Spleen (tissue), 11 donors: ENCODE data around the gene GSPT1. TPM values are rescaled to one million over a fixed set of nuclear protein-coding genes. Genes with fewer than 3 reads are reported as not detected.

Experiments used
- DNase-seq: peaks from one replicate; pipeline ENCODE4 v3.0.0-alpha.2; 2020
- H3K27ac ChIP-seq, 8 donors: fragments of 200-600 bp; sonication (generic) in 7 of 8; 1 replicate in 4 of 8; 2 replicates in 4 of 8; pipeline versions ENCODE4 v1.5.0 to v1.8.0; 2016 to 2021; ENCODE audit warnings: inconsistent platforms in 4 of 8, mild to moderate bottlenecking in 4 of 8, moderate library complexity in 1 of 8
- H3K27me3 ChIP-seq, 7 donors: fragments of 200-600 bp; sonication (generic) in 6 of 7; replicated peaks in 1 of 7; 1 replicate in 4 of 7; 2 replicates in 3 of 7; pipeline versions ENCODE4 v1.5.0 to v1.8.0; 2016 to 2021; ENCODE audit warnings: inconsistent platforms in 3 of 7, mild to moderate bottlenecking in 1 of 7
- H3K36me3 ChIP-seq, 6 donors: fragments of 200-600 bp; sonication (generic) in 5 of 6; 1 replicate in 4 of 6; 2 replicates in 2 of 6; pipeline versions ENCODE4 v1.5.0 to v1.8.0; 2016 to 2021; ENCODE audit warnings: inconsistent platforms in 2 of 6
- H3K4me1 ChIP-seq, 6 donors: fragments of 200-600 bp; sonication (generic) in 5 of 6; 1 replicate in 3 of 6; 2 replicates in 3 of 6; pipeline versions ENCODE4 v1.5.0 to v1.8.0; 2016 to 2021; ENCODE audit warnings: inconsistent platforms in 3 of 6
- H3K4me3 ChIP-seq, 8 donors: fragments of 200-600 bp; sonication (generic) in 7 of 8; 1 replicate in 4 of 8; 2 replicates in 4 of 8; pipeline versions ENCODE4 v1.5.0 to v1.8.0; 2016 to 2021; ENCODE audit warnings: inconsistent platforms in 4 of 8, mild to moderate bottlenecking in 4 of 8, moderate library complexity in 2 of 8
- H3K9me3 ChIP-seq, 8 donors: fragments of 200-600 bp; sonication (generic) in 7 of 8; 1 replicate in 4 of 8; 2 replicates in 4 of 8; pipeline versions ENCODE4 v1.5.0 to v1.8.0; 2016 to 2021; ENCODE audit warnings: inconsistent platforms in 4 of 8
- POLR2A ChIP-seq, 3 donors: fragments of 450-650 bp; IDR thresholded peaks; one replicate each; pipeline ENCODE4 v1.5.1; 2017; ENCODE audit warnings: antibody characterized with exemption in 3 of 3, mild to moderate bottlenecking in 1 of 3
- POLR2AphosphoS5 ChIP-seq, 3 donors: sonication (generic); formaldehyde crosslinking; IDR thresholded peaks; one replicate each; pipeline ENCODE4 v1.5.1; 2017; ENCODE audit warnings: antibody characterized with exemption in 3 of 3
- WGBS, 5 donors: extraction: QIAGEN DNeasy Blood & Tissue Kit in 3 of 5; methylation state at CpG; one replicate each; pipeline versions ENCODE4 v1.1.5 to v1.1.7; 2013 to 2018; 5-methylcytosine and 5-hydroxymethylcytosine counted together
- intact Hi-C: fragments of 100-400 bp; cut with DNase I; formaldehyde crosslinking; loops from one replicate; pipeline ENCODE4 v1.15.0; 2023; ENCODE audit warnings: low total_unique reads
- polyA plus RNA-seq, 3 donors: library from polyadenylated mRNA; stranded (reverse); fragments of 200-250 nt; gene quantifications; one replicate each; pipeline ENCODE4 v1.2.1, GENCODE V29; 2013
- total RNA-seq, 7 donors: library from RNA; depleted of rRNA in 3 of 7; stranded (reverse); fragments of >200 nt in 3 of 7; fragmentation: NEBNext Ultra II Directional in 4 of 7; extraction: Animal tissue kit (Norgen Biotek cat#: 25700) in 4 of 7; gene quantifications; one replicate each; pipeline versions ENCODE4 v1.1.0 to v1.2.1, GENCODE V29; 2016 to 2021
- TF ChIP-seq, protein P1 (sequence below), 11 experiments: fragments of 200-600 bp in 7 of 11; fragments of 450-650 bp in 4 of 11; sonication (generic) in 4 of 11; IDR thresholded peaks in 8 of 11; conservative IDR thresholded peaks in 3 of 11; 1 replicate in 7 of 11; 2 replicates in 4 of 11; pipeline versions ENCODE4 v1.4.0 to v1.8.0; 2016 to 2021; ENCODE audit warnings: antibody characterized with exemption in 11 of 11, inconsistent platforms in 4 of 11, mild to moderate bottlenecking in 1 of 11
- donor health status: healthy with polysubstance abuse.
- donor health status: DM: no; HTN: no; CAD: no; lungs with moderate emphysema.
- donor health status: DM: no; HTN: no; CAD: no.
- donor health status: Bipolar disorder and iron deficiency.
- donor health status: healthy.
- donor health status: DM: no; HTN: no; CAD: no.
- donor health status: DM: yes; HTN: yes; CAD: no.

GSPT1 gene
- total and polyA plus RNA-seq, 10 donors, result 17.1 to 123 (median 62.3) TPM

DNA sequence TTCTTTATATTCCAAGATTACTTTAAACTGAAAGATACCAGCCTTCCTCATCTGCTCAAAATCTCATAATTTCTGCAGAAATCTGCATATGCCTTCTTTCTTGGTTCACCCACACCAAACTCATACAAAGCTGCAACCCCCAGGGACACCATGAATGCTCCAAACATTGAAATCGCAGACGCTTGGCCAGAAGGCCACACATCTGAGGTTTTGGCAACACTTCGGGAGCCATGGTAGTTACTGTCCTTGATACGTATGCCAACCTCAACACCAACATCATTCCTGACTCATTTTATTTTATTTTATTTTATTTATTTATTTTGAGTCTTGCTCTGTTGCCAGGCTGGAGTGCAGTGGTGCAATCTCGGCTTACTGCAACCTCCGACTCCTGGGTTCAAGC, 11.8 kb downstream of the GSPT1 start:
- H3K36me3 ChIP-seq, result peaks cover 0 to 56% (median 4%) of the 10 kb centered on the region in 6 donors
- WGBS, 5 donors, result 92 to 96% (median 94%) methylated on average over 6 of the region's 6 CpGs
- H3K4me1 ChIP-seq, result peaks cover 0 to 92% (median 39%) of the 10 kb centered on the region in 6 donors
- H3K4me3 ChIP-seq, result no peak overlapping the region
- intact Hi-C loops, result no loop called here
- H3K9me3 ChIP-seq, result no peaks in the 10 kb centered on the region
- no peak overlapping the region for H3K27ac ChIP-seq
- H3K27me3 ChIP-seq, result no peaks in the 10 kb centered on the region
- DNase-seq, result no peak
- TF ChIP-seq, protein P1, sequence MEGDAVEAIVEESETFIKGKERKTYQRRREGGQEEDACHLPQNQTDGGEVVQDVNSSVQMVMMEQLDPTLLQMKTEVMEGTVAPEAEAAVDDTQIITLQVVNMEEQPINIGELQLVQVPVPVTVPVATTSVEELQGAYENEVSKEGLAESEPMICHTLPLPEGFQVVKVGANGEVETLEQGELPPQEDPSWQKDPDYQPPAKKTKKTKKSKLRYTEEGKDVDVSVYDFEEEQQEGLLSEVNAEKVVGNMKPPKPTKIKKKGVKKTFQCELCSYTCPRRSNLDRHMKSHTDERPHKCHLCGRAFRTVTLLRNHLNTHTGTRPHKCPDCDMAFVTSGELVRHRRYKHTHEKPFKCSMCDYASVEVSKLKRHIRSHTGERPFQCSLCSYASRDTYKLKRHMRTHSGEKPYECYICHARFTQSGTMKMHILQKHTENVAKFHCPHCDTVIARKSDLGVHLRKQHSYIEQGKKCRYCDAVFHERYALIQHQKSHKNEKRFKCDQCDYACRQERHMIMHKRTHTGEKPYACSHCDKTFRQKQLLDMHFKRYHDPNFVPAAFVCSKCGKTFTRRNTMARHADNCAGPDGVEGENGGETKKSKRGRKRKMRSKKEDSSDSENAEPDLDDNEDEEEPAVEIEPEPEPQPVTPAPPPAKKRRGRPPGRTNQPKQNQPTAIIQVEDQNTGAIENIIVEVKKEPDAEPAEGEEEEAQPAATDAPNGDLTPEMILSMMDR (IDR thresholded peaks at IDR 0.05 in 8 of 11, conservative IDR thresholded peaks at IDR 0.05 in 3 of 11), result no peak
- no peak for TF ChIP-seq POLR2A (IDR thresholded peaks at IDR 0.05)
- no peak for TF ChIP-seq POLR2AphosphoS5 (IDR thresholded peaks at IDR 0.05)

DNA sequence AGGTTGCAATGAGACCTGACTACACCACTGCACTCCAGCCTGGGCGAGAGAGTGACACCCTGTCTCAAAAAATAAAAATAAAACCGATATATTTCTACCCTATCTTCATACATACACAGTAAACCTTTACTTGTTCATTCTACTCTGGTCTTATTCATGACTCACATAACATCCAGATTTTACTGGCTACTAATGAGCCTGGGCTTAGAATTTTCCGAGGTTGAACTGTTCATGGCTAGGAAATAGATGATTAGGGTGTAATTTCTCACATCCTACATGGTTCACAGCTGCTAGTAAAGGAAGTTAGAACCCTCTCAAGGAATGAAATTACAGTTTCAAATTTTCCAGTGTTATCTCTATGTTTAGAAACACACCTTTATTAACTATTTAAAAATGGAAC, 14.7 kb downstream of the GSPT1 start:
- peak overlapping the region in 7 of 8 donors; percentile 5 to 56 (median 47) for H3K27ac ChIP-seq
- TF ChIP-seq POLR2A (IDR thresholded peaks at IDR 0.05) (no peak), POLR2AphosphoS5 (IDR thresholded peaks at IDR 0.05) (no peak)
- TF ChIP-seq, protein P1 (IDR thresholded peaks at IDR 0.05 in 8 of 11, conservative IDR thresholded peaks at IDR 0.05 in 3 of 11), result no peak
- intact Hi-C loops, result no loop called here
- DNase-seq, result no peak
- H3K4me1 ChIP-seq, result peaks cover 4 to 97% (median 36%) of the 10 kb centered on the region in 6 donors
- WGBS, 5 donors, result 47 to 63% (median 58%) methylated on average over 3 of the region's 3 CpGs
- no peaks in the 10 kb centered on the region for H3K9me3 ChIP-seq
- no peaks in the 10 kb centered on the region for H3K27me3 ChIP-seq
- H3K4me3 ChIP-seq, result no peak overlapping the region
- H3K36me3 ChIP-seq, result peaks cover 0 to 62% (median 8%) of the 10 kb centered on the region in 6 donors

DNA sequence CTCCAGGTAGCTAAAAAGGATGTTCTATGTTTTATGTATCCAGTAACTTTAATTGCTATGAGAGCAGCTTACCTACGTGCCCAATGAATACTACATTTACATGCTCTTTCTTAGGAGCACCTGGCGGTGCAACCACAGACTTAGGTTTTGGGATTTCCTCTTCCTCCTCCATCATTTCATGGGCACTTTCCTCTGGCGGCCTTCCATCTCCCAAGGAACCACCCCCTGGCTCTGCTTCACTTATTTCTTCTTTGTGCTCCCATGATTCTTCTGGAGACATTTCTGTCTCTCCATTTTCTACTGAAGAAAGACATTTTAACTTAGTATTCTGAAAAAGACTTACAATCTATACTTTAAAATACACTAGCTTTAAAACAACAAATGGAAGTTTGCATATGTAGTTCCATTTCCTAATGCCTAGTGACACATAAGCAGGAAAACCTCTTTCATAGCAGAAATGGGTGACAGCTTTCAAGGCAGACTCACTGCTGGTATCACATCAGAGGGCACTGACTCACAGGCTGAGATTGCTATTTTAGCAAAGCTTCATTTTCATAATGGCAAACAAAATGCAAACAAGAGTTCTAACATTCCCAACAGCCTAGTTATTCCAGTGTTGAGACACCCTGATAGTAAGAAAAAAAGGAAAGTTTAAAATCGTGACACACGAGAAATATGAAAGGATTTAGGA, 19.1 kb downstream of the GSPT1 start:
- intact Hi-C loops, result no loop called here
- H3K4me1 ChIP-seq, result peaks cover 4 to 61% (median 28%) of the 10 kb centered on the region in 6 donors
- no peak overlapping the region for H3K27ac ChIP-seq

DNA sequence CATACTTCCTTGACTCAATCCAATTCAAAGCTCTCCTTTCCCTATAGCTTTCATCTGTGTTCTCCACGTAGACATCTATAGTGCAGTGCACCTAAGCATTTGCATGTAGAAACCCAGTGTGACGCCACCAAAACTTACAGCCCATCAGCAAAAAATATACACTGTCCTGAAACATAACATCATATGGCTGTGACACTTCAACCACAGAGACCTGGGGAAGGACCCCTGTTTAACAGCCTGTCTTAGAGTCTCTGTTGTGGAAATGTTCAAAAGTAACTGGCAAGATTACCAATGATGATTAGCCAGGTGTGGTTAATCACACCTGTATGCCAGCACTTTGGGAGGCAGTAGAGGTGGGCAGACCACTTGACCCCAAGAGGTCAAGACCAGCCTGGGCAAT, 22.2 kb downstream of the GSPT1 start:
- peaks cover 0 to 96% (median 61%) of the 10 kb centered on the region in 6 donors for H3K36me3 ChIP-seq
- DNase-seq, result no peak
- TF ChIP-seq POLR2AphosphoS5 (IDR thresholded peaks at IDR 0.05) (no peak), POLR2A (IDR thresholded peaks at IDR 0.05) (no peak)
- TF ChIP-seq, protein P1 (IDR thresholded peaks at IDR 0.05 in 8 of 11, conservative IDR thresholded peaks at IDR 0.05 in 3 of 11), result no peak
- no peak overlapping the region for H3K27ac ChIP-seq
- H3K4me3 ChIP-seq, result no peak overlapping the region
- H3K4me1 ChIP-seq, result peaks cover 0 to 32% (median 7%) of the 10 kb centered on the region in 6 donors
- intact Hi-C loops, result no loop called here
- 81 to 95% (median 87%) methylated on average over 2 of the region's 2 CpGs for WGBS, 5 donors
- H3K27me3 ChIP-seq, result no peaks in the 10 kb centered on the region
- H3K9me3 ChIP-seq, result no peaks in the 10 kb centered on the region

More for the DNA sequence above, 19.1 kb downstream of the GSPT1 start:
- DNase-seq, result no peak
- H3K4me3 ChIP-seq, result no peak overlapping the region
- H3K27me3 ChIP-seq, result no peaks in the 10 kb centered on the region
- WGBS, 5 donors, result 81 to 89% (median 84%) methylated on average over 5 of the region's 5 CpGs
- TF ChIP-seq POLR2A (IDR thresholded peaks at IDR 0.05), result no peak
- no peak for TF ChIP-seq POLR2AphosphoS5 (IDR thresholded peaks at IDR 0.05)
- TF ChIP-seq, protein P1 (IDR thresholded peaks at IDR 0.05 in 8 of 11, conservative IDR thresholded peaks at IDR 0.05 in 3 of 11), result no peak
- no peaks in the 10 kb centered on the region for H3K9me3 ChIP-seq
- peaks cover 0 to 74% (median 33%) of the 10 kb centered on the region in 6 donors for H3K36me3 ChIP-seq
